Nephron progenitor cell (in vitro differentiated cells): ENCODE results near the gene RNU5B-1.

ENCODE experiments used
- DNase-seq: peaks from one replicate; pipeline ENCODE4 v3.0.0; 2021
- H3K27ac Mint-ChIP-seq: 2 replicates; pipeline ENCODE4 v1.8.0; 2021; ENCODE audit warnings: mild to moderate bottlenecking, moderate library complexity, mixed read lengths
- H3K27me3 Mint-ChIP-seq: 2 replicates; pipeline ENCODE4 v1.8.0; 2021; ENCODE audit warnings: mild to moderate bottlenecking, low read depth, mixed read lengths; ENCODE audit not compliant: poor library complexity
- H3K36me3 Mint-ChIP-seq: 2 replicates; pipeline ENCODE4 v1.8.0; 2021; ENCODE audit warnings: low read depth, mixed read lengths
- H3K4me1 Mint-ChIP-seq: 2 replicates; pipeline ENCODE4 v1.8.0; 2021; ENCODE audit warnings: mixed read lengths
- H3K4me3 Mint-ChIP-seq: 2 replicates; pipeline ENCODE4 v1.8.0; 2021; ENCODE audit warnings: mild to moderate bottlenecking, moderate library complexity, mixed read lengths
- H3K9me3 Mint-ChIP-seq: 2 replicates; pipeline ENCODE4 v1.8.0; 2021; ENCODE audit warnings: mild to moderate bottlenecking, moderate library complexity, mixed read lengths
- TF ChIP-seq, protein P1 (sequence below): fragments of 200-600 bp; sonication (generic); IDR thresholded peaks from 2 replicates; pipeline ENCODE4 v1.5.0; 2021; ENCODE audit warnings: antibody characterized with exemption

Gene RNU5B-1

DNA sequence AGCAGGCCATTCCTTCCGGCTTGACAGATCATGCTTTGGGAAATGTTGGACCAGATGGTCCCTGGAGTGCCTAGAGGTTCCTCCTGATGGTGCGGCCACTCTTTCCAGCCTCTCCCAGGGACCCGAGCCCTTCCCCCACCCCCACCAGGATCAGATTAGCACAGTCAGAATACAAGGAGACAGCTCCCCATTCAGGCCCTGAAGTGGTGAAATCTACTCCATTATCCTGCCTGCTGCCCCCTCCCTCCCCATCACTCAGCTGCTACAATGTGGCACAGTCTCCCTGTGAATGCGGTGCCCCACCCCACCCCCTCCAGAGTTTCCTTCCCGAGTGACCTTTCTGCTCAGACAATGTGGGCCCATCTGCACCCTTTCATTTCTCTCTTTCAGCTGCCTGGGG lies 29.4 kb downstream of the RNU5B-1 start:
- peak overlapping the region; percentile 93 for H3K27ac Mint-ChIP-seq
- no peak for DNase-seq
- peaks cover 26% of the 10 kb centered on the region for H3K36me3 Mint-ChIP-seq
- H3K4me3 Mint-ChIP-seq, result peak overlapping the region; percentile 54
- H3K27me3 Mint-ChIP-seq, result peaks cover 7% of the 10 kb centered on the region
- H3K4me1 Mint-ChIP-seq, result peaks cover 81% of the 10 kb centered on the region
- H3K9me3 Mint-ChIP-seq, result no peaks in the 10 kb centered on the region
- TF ChIP-seq, protein P1, sequence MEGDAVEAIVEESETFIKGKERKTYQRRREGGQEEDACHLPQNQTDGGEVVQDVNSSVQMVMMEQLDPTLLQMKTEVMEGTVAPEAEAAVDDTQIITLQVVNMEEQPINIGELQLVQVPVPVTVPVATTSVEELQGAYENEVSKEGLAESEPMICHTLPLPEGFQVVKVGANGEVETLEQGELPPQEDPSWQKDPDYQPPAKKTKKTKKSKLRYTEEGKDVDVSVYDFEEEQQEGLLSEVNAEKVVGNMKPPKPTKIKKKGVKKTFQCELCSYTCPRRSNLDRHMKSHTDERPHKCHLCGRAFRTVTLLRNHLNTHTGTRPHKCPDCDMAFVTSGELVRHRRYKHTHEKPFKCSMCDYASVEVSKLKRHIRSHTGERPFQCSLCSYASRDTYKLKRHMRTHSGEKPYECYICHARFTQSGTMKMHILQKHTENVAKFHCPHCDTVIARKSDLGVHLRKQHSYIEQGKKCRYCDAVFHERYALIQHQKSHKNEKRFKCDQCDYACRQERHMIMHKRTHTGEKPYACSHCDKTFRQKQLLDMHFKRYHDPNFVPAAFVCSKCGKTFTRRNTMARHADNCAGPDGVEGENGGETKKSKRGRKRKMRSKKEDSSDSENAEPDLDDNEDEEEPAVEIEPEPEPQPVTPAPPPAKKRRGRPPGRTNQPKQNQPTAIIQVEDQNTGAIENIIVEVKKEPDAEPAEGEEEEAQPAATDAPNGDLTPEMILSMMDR, result no peak

DNA sequence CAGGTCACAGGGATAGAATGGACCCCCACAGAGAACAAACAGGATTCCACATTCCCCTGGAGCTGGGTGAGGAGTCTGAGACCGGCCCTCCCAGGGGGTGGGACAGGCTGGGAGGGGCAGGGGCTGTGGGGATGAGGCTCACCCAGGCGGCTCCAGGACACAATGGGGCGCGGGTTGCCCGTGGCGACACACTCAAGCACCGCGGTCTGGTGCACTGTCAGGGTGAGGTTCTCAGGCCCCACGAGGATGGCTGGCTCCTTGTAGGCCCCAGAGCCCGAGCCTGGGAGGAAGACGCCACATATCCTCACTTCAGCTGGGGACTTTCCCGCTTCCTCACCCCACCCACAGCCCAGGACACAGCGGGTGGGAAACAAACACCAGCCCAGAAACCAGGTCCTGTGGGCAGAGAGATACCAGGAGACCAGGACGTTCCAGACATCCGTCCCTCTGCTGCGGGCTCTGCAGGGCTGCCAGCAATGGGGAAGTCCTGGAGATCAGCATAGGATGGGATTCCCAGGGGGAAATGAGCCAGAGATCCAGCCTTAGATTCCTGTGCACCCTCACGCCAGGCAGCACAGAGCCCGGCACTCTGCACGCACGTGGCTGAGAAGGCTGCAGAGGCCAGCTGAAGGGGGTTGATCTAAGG lies 30.2 kb downstream of the RNU5B-1 start:
- H3K9me3 Mint-ChIP-seq, result no peaks in the 10 kb centered on the region
- H3K27ac Mint-ChIP-seq, result peak overlapping the region; percentile 45
- no peak overlapping the region for H3K4me3 Mint-ChIP-seq
- H3K4me1 Mint-ChIP-seq, result peaks cover 89% of the 10 kb centered on the region
- DNase-seq, result peak; percentile 36
- H3K27me3 Mint-ChIP-seq, result peaks cover 7% of the 10 kb centered on the region
- H3K36me3 Mint-ChIP-seq, result peaks cover 26% of the 10 kb centered on the region
- TF ChIP-seq, protein P1, result no peak

DNA sequence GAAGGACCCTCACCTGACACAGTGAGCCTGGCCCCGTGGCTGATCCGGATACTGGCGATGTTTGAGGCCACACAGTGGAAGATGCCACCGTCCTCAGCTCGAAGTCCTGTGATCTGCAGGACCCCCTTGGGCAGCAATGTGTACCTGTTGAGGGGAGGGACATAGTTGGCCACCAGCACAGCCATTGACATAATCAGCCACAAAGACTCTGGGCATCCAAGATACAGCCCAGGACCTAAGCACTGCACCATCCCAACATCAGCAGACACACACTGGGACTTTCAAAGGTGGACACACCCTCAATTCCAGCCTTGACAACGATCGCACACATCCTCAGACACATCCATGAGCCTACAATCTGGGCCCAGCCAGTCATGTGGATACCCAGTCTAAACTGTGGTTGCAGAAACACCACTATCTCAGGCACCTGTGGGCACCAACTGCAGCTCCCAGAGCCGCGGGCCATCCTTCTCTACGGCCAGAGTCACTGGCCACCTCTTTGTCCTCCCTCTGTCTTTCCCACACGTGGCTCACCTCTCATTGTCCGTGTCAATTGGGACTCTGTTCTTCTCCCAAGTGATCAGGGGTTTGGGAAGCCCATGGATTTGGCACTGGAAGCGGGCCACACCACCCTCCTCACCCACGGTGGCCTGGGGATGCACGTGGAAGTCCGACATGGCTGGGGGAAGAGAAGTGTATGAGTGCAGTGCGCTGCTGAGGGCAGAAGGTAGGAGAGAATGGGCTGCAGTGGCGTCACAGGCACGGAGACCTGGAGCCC lies 31.0 kb downstream of the RNU5B-1 start:
- H3K27ac Mint-ChIP-seq, result peak overlapping the region; percentile 81
- H3K27me3 Mint-ChIP-seq, result peaks cover 7% of the 10 kb centered on the region
- no peaks in the 10 kb centered on the region for H3K9me3 Mint-ChIP-seq
- peak overlapping the region; percentile 15 for H3K4me3 Mint-ChIP-seq
- TF ChIP-seq, protein P1, result no peak
- peaks cover 97% of the 10 kb centered on the region for H3K4me1 Mint-ChIP-seq
- no peak for DNase-seq
- peaks cover 18% of the 10 kb centered on the region for H3K36me3 Mint-ChIP-seq

DNA sequence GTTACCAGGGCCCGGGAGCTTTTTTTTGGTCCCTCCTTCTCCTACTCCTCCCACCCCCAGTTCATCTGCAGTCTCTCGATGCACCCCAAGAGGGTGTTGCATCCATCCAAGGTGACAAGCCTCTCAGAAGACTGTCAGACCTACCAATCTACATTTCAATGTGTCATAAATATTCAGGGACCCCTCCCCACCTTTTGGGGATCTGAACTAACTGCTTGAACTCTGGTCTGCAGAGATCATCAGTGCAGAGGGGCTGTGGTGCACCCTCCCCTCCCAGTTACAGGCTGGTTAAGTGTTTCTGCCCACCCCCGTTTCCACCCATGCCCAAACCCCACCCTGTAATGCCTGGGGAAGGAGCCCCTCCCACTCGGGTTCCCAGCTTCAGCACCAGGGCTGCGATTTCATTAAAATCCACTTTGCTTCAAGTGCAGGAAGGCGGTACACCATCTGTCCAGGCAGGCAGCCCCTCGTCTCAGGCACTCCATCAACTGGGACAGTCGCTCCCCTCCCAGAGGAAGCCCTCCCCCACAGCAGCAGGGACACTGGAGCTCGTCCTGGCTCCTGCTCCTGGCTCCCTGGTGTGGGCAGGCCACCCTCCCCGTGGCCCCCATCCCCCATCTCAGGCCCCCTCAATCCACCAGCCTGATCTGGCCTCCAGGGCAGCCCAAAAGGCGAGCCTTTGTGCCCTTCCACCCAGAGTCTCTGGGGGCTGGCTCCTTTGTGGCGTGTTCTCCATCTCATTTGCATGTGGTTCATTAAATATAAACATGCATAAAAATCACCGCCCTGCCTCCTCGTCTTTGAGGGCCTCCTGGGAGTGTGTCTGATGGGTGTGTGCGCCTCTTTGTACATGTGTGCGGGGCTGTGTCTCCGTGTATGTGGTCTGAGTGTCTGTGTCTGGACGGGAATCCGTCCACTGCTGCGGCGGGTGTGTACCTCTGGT lies 32.3 kb downstream of the RNU5B-1 start:
- Mint-ChIP-seq H3K27ac (peak overlapping the region; percentile 97), H3K9me3 (no peaks in the 10 kb centered on the region), H3K27me3 (peaks cover 7% of the 10 kb centered on the region), H3K36me3 (peaks cover 15% of the 10 kb centered on the region), H3K4me3 (peak overlapping the region; percentile 41), H3K4me1 (peaks cover 97% of the 10 kb centered on the region)
- DNase-seq, result peak; percentile 53
- TF ChIP-seq, protein P1, result no peak

DNA sequence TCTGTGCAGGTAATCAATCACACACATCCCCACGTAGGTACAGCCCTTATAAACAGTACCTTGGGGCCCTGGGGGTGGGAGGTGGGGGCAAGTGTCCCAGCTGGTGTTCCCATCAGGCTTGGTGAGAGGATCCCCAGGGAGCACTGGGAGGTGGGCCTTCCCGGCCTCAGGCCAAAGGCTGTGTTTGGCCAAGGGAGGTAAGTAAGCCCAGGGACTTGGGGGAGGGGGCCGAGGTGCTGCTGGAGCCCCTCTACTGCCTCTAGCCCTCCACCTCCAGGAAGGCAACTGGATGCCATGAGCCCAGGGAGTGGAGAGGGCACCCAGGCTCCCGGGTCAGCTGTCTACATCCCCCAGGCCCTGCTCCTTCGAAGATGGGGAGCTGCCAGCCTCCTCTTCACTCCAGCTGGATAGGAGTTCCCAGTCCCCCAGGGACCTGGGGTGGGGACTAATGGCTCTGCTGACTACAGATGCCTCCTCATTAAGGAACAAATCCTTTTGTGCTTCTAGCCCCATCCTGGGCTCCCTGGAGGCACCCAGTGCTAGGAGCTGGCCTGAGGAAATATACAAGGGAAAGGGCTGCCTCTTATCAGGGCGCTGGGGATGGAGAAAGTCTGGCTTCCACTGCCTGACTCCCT lies 33.1 kb downstream of the RNU5B-1 start:
- Mint-ChIP-seq H3K27ac (peak overlapping the region; percentile 97), H3K36me3 (peaks cover 11% of the 10 kb centered on the region), H3K4me3 (peak overlapping the region; percentile 41), H3K27me3 (peaks cover 7% of the 10 kb centered on the region), H3K4me1 (peaks cover 92% of the 10 kb centered on the region), H3K9me3 (no peaks in the 10 kb centered on the region)
- TF ChIP-seq, protein P1, result no peak
- peak; percentile 32 for DNase-seq
